Measurements from ENCODE around the gene LENEP. TPM values are rescaled to one million over a fixed set of nuclear protein-coding genes. Genes with fewer than 3 reads are reported as not detected.
"Not testable (repeated sequence)": the region's sequence is repeated elsewhere in the genome, so short reads cannot be mapped to it uniquely, and the experiment has no call there.

Gene LENEP
- total RNA-seq, 1 experiment from 2014 or later, result 0.42 TPM

DNA sequence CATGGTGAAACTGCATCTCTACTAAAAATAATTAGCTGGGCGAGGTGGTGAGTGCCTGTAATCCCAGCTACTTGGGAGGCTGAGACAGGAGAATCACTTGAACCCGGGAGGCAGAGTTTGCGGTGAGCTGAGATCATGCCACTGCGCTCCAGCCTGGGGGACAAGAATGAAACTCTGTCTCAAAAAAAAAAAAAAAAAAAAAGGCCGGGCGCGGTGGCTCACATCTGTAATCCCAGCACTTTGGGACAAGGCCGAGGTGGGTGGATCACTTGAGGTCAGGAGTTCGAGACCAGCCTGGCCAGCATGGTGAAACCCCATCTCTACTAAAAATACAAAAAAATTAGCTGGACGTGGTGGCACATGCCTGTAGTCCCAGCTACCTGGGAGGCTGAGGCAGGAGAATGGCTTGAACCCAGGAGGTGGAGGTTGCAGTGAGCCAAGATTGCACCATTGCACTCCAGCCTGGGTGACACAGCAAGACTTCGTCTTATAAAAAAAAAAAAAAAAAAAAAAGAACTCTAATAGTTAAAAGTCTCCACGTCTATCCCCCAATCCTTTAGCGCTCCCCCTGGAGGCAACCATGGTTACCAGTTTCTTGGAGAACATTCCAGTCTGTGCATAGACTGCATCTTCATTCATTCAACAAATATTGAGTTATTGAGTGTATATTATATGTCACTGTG, 2.1 kb downstream of the LENEP start:
- not testable (repeated sequence) for H3K36me3 ChIP-seq (ENCODE audit: control insufficient read depth in 1 of 2, insufficient read depth in 2 of 2, low read length in 2 of 2); DNase-seq (ENCODE audit: low read depth, low spot score); H2AFZ ChIP-seq (ENCODE audit: low read depth, low read length, poor library complexity, severe bottlenecking); H3K27ac ChIP-seq (ENCODE audit: low read depth, low read length); ATAC-seq; BruUV-seq (replicated peaks); H4K20me1 ChIP-seq (ENCODE audit: insufficient read depth); H3K9me3 ChIP-seq (ENCODE audit: control insufficient read depth in 1 of 2, insufficient read depth in 1 of 2, low read depth in 1 of 2, low read length in 2 of 2); H3K27me3 ChIP-seq (ENCODE audit: insufficient read depth, low read length); H3K4me3 ChIP-seq (replicated peaks in 1 of 2; ENCODE audit: low read depth in 1 of 2, low read length in 2 of 2); H3K9ac ChIP-seq (ENCODE audit: low read length); H3K9me2 ChIP-seq (ENCODE audit: insufficient read depth); H3K79me2 ChIP-seq (ENCODE audit: insufficient read depth, low read length)
- peak in 2 of 3 experiments; percentile 27 to 44; a peak in 3 of 6 replicates for TF ChIP-seq CTCF (IDR thresholded peaks at IDR 0.05 in 2 of 3, conservative IDR thresholded peaks at IDR 0.05 in 1 of 3; ENCODE audit: borderline replicate concordance in 1 of 3, insufficient read depth in 1 of 3, low read depth in 2 of 3, low read length in 2 of 3)
- Histone ChIP-seq H3K4me2 (ENCODE audit: low read length) (peak overlapping the region; percentile 14; the same call in 1 of the 2 replicates), H3K4me1 (ENCODE audit: control insufficient read depth in 1 of 2, insufficient read depth in 2 of 2, low read length in 2 of 2) (peaks cover 28 to 66% of the 10 kb centered on the region in 2 experiments)
- CTCF ChIA-PET, result interaction anchor here (0.7 to 2.9 kb wide), 4 partner anchors 11 to 40 kb away, joined by 3 to 10 read pairs (median 4); partner anchors contain the start of gene SHC1
- intact Hi-C loops (cut with micrococcal nuclease), result loop anchor here (5.0 kb wide), 1 partner anchor 33 kb away; the partner anchor contains the start of gene PYGO2
- POLR2A ChIA-PET, result interaction anchor here (1.1 to 2.8 kb wide), 3 partner anchors 12 to 22 kb away, joined by 3 to 18 read pairs (median 15); partner anchors contain the start of genes CKS1B and FLAD1
- RAD21 ChIA-PET (ENCODE audit: low non-redundant PET in 1 of 2, low total read pairs in 2 of 2, uncharacterized antibody in 2 of 2, unreplicated experiment in 2 of 2), result interaction anchor here in 1 of 2 experiments (1.1 kb wide), 1 partner anchor 34 kb away, joined by 4 read pairs; the partner anchor contains the start of gene PYGO2

GRCh38 chr1:154996966-154997701, 3.7 kb downstream of the LENEP start:
- no peak overlapping the region for H2AFZ ChIP-seq (ENCODE audit: low read depth, low read length, poor library complexity, severe bottlenecking)
- no peaks in the 10 kb centered on the region for H4K20me1 ChIP-seq (ENCODE audit: insufficient read depth)
- BruUV-seq (replicated peaks), result no TSS peak
- no peaks in the 10 kb centered on the region for H3K9me2 ChIP-seq (ENCODE audit: insufficient read depth)
- CTCF ChIA-PET, result interaction anchor here (2.0 to 2.9 kb wide), 2 partner anchors 20 to 26 kb away, joined by 5 to 10 read pairs; partner anchors contain the start of gene SHC1
- H3K27me3 ChIP-seq (ENCODE audit: insufficient read depth, low read length), result no peaks in the 10 kb centered on the region
- no peaks in the 10 kb centered on the region for H3K79me2 ChIP-seq (ENCODE audit: insufficient read depth, low read length)
- no peak overlapping the region for H3K27ac ChIP-seq (ENCODE audit: low read depth, low read length)
- no peak for ATAC-seq
- POLR2A ChIA-PET, result no interaction called here
- TF ChIP-seq TCF7L2 (IDR thresholded peaks at IDR 0.05; ENCODE audit: borderline replicate concordance, extremely low read depth, insufficient read depth, insufficient read length) (no peak), JUND (IDR thresholded peaks at IDR 0.05) (no peak), RAD21 (IDR thresholded peaks at IDR 0.05; ENCODE audit: low read depth) (no peak), FOSL1 (IDR thresholded peaks at IDR 0.05; ENCODE audit: low read depth) (no peak), EZH2phosphoT487 (IDR thresholded peaks at IDR 0.05; ENCODE audit: borderline replicate concordance) (no peak)
- TF ChIP-seq, protein P1, sequence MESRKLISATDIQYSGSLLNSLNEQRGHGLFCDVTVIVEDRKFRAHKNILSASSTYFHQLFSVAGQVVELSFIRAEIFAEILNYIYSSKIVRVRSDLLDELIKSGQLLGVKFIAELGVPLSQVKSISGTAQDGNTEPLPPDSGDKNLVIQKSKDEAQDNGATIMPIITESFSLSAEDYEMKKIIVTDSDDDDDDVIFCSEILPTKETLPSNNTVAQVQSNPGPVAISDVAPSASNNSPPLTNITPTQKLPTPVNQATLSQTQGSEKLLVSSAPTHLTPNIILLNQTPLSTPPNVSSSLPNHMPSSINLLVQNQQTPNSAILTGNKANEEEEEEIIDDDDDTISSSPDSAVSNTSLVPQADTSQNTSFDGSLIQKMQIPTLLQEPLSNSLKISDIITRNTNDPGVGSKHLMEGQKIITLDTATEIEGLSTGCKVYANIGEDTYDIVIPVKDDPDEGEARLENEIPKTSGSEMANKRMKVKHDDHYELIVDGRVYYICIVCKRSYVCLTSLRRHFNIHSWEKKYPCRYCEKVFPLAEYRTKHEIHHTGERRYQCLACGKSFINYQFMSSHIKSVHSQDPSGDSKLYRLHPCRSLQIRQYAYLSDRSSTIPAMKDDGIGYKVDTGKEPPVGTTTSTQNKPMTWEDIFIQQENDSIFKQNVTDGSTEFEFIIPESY (IDR thresholded peaks at IDR 0.05; ENCODE audit: extremely low read depth, insufficient replicate concordance, low read length), result no peak
- no peaks in the 10 kb centered on the region for H3K9me3 ChIP-seq (ENCODE audit: control insufficient read depth in 1 of 2, insufficient read depth in 1 of 2, low read depth in 1 of 2, low read length in 2 of 2)
- DNase-seq (ENCODE audit: low read depth, low spot score), result no peak
- RAD21 ChIA-PET (ENCODE audit: low non-redundant PET in 1 of 2, low total read pairs in 2 of 2, uncharacterized antibody in 2 of 2, unreplicated experiment in 2 of 2), result no interaction called here
- H3K36me3 ChIP-seq (ENCODE audit: control insufficient read depth in 1 of 2, insufficient read depth in 2 of 2, low read length in 2 of 2), result no peaks in the 10 kb centered on the region
- H3K9ac ChIP-seq (ENCODE audit: low read length), result no peak overlapping the region
- no peak overlapping the region for H3K4me3 ChIP-seq (replicated peaks in 1 of 2; ENCODE audit: low read depth in 1 of 2, low read length in 2 of 2)
- peaks cover 28 to 76% of the 10 kb centered on the region in 2 experiments for H3K4me1 ChIP-seq (ENCODE audit: control insufficient read depth in 1 of 2, insufficient read depth in 2 of 2, low read length in 2 of 2)
- no peak overlapping the region for H3K4me2 ChIP-seq (ENCODE audit: low read length)
- intact Hi-C loops (cut with micrococcal nuclease), result loop anchor here (5.0 kb wide), 1 partner anchor 35 kb away; the partner anchor contains the start of gene PYGO2

All from HCT116 (cell line).